K562 (cell line): ENCODE measurements around the gene PDE4D. TPM values are rescaled to one million over a fixed set of nuclear protein-coding genes. Genes with fewer than 3 reads are reported as not detected.

Experiments used
- BRCA1 ChIP-seq, 2 experiments: fragments of 450-650 bp in 1 of 2; sonication (generic) in 1 of 2; formaldehyde crosslinking in 1 of 2; IDR thresholded peaks; 2 replicates each; pipeline versions ENCODE4 v1.5.0 to v1.6.1; 2017 to 2020; ENCODE audit warnings: mild to moderate bottlenecking in 1 of 2, missing genetic modification reagents in 1 of 2
- ETV6 ChIP-seq, 3 experiments: fragments of 150-350 bp in 1 of 3; sonication (generic) in 1 of 3; formaldehyde crosslinking in 1 of 3; IDR thresholded peaks; 2 replicates each; pipeline versions ENCODE4 v1.6.1 to v1.8.0; 2014 to 2022; ENCODE audit warnings: borderline replicate concordance in 2 of 3, low read depth in 2 of 3, antibody characterized with exemption in 1 of 3, low read length in 1 of 3, mild to moderate bottlenecking in 1 of 3, missing genetic modification reagents in 1 of 3
- MAX ChIP-seq: sonication (generic); formaldehyde crosslinking; IDR thresholded peaks from 2 replicates; pipeline ENCODE4 v1.9.0; 2022; ENCODE audit warnings: mild to moderate bottlenecking, missing genetic modification reagents
- MGA ChIP-seq: fragments of 450-650 bp; IDR thresholded peaks from 2 replicates; pipeline ENCODE4 v1.6.1; 2016; ENCODE audit warnings: mild to moderate bottlenecking, moderate library complexity
- RUNX1 ChIP-seq: sonication (generic); IDR thresholded peaks from 2 replicates; pipeline ENCODE4 v1.6.1; 2016; ENCODE audit warnings: antibody characterized with exemption, low read depth
- USF1 ChIP-seq: sonication (generic); formaldehyde crosslinking; IDR thresholded peaks from 2 replicates; pipeline ENCODE4 v1.9.0; 2022; ENCODE audit warnings: mild to moderate bottlenecking, missing genetic modification reagents
- ZBTB8A ChIP-seq: fragments of 450-650 bp; IDR thresholded peaks from 2 replicates; pipeline ENCODE4 v1.6.1; 2018; ENCODE audit warnings: mild to moderate bottlenecking, moderate library complexity; ENCODE audit not compliant: partially characterized antibody
- ZFX ChIP-seq: sonication (generic); formaldehyde crosslinking; IDR thresholded peaks from 2 replicates; pipeline ENCODE4 v1.8.0; 2022; ENCODE audit warnings: mild to moderate bottlenecking, missing genetic modification reagents, moderate library complexity
- ZNF778 ChIP-seq: fragments of 450-650 bp; formaldehyde crosslinking; IDR thresholded peaks from 2 replicates; pipeline ENCODE4 v1.4.0; 2020; ENCODE audit warnings: mild to moderate bottlenecking, moderate library complexity
- ZNF780A ChIP-seq: fragments of 250-450 bp; sonication (Bioruptor Pico); IDR thresholded peaks from 2 replicates; pipeline ENCODE4 v1.5.0; 2021; ENCODE audit warnings: mild to moderate bottlenecking
- polyA plus RNA-seq, 8 experiments: library from polyadenylated mRNA; depleted of rRNA in 4 of 8; stranded (reverse) in 5 of 8; unstranded in 3 of 8; fragments of >200 nt; fragmentation: Nextera tagmentation in 2 of 8; fragmentation: Illumina TruSeq in 1 of 8; extraction: Ambion mirVana in 2 of 8; extraction: Trizol in 1 of 8; gene quantifications; 2 replicates each; pipeline versions ENCODE4 v1.2.1 to v1.2.3, GENCODE V29; 2011 to 2014; ENCODE audit warnings: inconsistent platforms in 1 of 8, missing spikeins in 1 of 8
- total RNA-seq, 7 experiments: library from RNA; depleted of rRNA in 6 of 7; stranded (reverse); fragments of >200 nt in 6 of 7; fragmentation: Illumina TruSeq in 2 of 7; extraction: Trizol in 2 of 7; gene quantifications; 2 replicates each; pipeline versions ENCODE4 v1.2.1 to v1.2.3, GENCODE V29; 2011 to 2021; ENCODE audit warnings: low replicate concordance in 1 of 7

PDE4D gene
- total and polyA plus RNA-seq, 9 of the 15 experiments (the other 6 are each of a cell fraction or from before 2014, with no cell fraction given): 0.04 to 0.46 (median 0.13) TPM

GRCh38 chr5:59221769-59222168, 671.8 kb downstream of the PDE4D start (continued):
- no peak for TF ChIP-seq MGA
- no peak for TF ChIP-seq USF1 (CRISPR knock-in tag)
- no peak for TF ChIP-seq BRCA1 (IDR thresholded peaks at IDR 0.05)
- no peak for TF ChIP-seq BRCA1 (CRISPR knock-in tag; IDR thresholded peaks at IDR 0.05)
- TF ChIP-seq MAX (CRISPR knock-in tag): no peak
- TF ChIP-seq ZNF780A: no peak
- no peak for TF ChIP-seq ZNF778
- no peak for TF ChIP-seq ZBTB8A
- no peak for TF ChIP-seq ZFX (CRISPR knock-in tag)
- no peak for TF ChIP-seq ETV6 (IDR thresholded peaks at IDR 0.05; ENCODE audit: borderline replicate concordance in 1 of 2, low read depth in 2 of 2, low read length in 1 of 2)
- TF ChIP-seq ETV6 (CRISPR knock-in tag; IDR thresholded peaks at IDR 0.05; ENCODE audit: borderline replicate concordance): no peak
- TF ChIP-seq RUNX1: no peak
